22Rv1 (cell line): ENCODE measurements around the gene WFIKKN1.

Experiments
- ZFX ChIP-seq: fragments of 450-650 bp; IDR thresholded peaks from 2 replicates; pipeline ENCODE4 v1.6.1; 2017; ENCODE audit warnings: antibody characterized with exemption, borderline replicate concordance
- TF ChIP-seq, protein P1 (sequence below): fragments of 450-650 bp; IDR thresholded peaks from 2 replicates; pipeline ENCODE4 v1.5.1; 2017; ENCODE audit warnings: mild to moderate bottlenecking

- TF ChIP-seq, protein P1, sequence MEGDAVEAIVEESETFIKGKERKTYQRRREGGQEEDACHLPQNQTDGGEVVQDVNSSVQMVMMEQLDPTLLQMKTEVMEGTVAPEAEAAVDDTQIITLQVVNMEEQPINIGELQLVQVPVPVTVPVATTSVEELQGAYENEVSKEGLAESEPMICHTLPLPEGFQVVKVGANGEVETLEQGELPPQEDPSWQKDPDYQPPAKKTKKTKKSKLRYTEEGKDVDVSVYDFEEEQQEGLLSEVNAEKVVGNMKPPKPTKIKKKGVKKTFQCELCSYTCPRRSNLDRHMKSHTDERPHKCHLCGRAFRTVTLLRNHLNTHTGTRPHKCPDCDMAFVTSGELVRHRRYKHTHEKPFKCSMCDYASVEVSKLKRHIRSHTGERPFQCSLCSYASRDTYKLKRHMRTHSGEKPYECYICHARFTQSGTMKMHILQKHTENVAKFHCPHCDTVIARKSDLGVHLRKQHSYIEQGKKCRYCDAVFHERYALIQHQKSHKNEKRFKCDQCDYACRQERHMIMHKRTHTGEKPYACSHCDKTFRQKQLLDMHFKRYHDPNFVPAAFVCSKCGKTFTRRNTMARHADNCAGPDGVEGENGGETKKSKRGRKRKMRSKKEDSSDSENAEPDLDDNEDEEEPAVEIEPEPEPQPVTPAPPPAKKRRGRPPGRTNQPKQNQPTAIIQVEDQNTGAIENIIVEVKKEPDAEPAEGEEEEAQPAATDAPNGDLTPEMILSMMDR = no peak
- TF ChIP-seq ZFX = no peak
Measured at GRCh38 chr16:632486-633335, 1.9 kb downstream of the WFIKKN1 start.
